H7 (cell line): ENCODE measurements around the gene ADGRL3. TPM values are rescaled to one million over a fixed set of nuclear protein-coding genes. Genes with fewer than 3 reads are reported as not detected.
A peak's percentile ranks its signal among the peaks of the same experiment; 100 is the strongest.

Experiments used
- DNase-seq: peaks from one replicate; pipeline ENCODE4 v3.0.0; 2012
- H3K27me3 ChIP-seq: 2 replicates; pipeline ENCODE4 v1.6.0; 2011; ENCODE audit warnings: mild to moderate bottlenecking, low read length; ENCODE audit not compliant: control insufficient read depth, insufficient read depth
- H3K36me3 ChIP-seq: replicated peaks from 2 replicates; pipeline ENCODE4 v1.5.1; 2011; ENCODE audit warnings: low read length; ENCODE audit not compliant: control insufficient read depth, insufficient read depth
- H3K4me3 ChIP-seq: 2 replicates; pipeline ENCODE4 v1.5.1; 2011; ENCODE audit warnings: low read depth, mild to moderate bottlenecking, control low read depth, low read length, moderate library complexity; ENCODE audit not compliant: insufficient read depth
- total RNA-seq: library from RNA; depleted of rRNA; stranded (reverse); fragments of >200 nt; shearing (Covaris generic); gene quantifications from 2 replicates; pipeline ENCODE4 v1.2.3, GENCODE V29; 2014

The ADGRL3 gene
- total RNA-seq, 1 experiment from 2014 or later, result 6.8 TPM

GRCh38 chr4:61772126-61772525 lies 572.0 kb downstream of the ADGRL3 start:
- Histone ChIP-seq H3K36me3 (no peaks in the 10 kb centered on the region), H3K4me3 (no peak overlapping the region), H3K27me3 (no peaks in the 10 kb centered on the region)
- DNase-seq, result no peak

- DNase-seq, result no peak
- no peaks in the 10 kb centered on the region for H3K27me3 ChIP-seq
- H3K36me3 ChIP-seq, result no peaks in the 10 kb centered on the region
- no peak overlapping the region for H3K4me3 ChIP-seq
Measured at GRCh38 chr4:61773655-61774245, 573.6 kb downstream of the ADGRL3 start.

GRCh38 chr4:61782133-61782532 lies 582.0 kb downstream of the ADGRL3 start:
- no peak overlapping the region for H3K4me3 ChIP-seq
- H3K36me3 ChIP-seq, result no peaks in the 10 kb centered on the region
- DNase-seq, result no peak
- no peaks in the 10 kb centered on the region for H3K27me3 ChIP-seq

- H3K27me3 ChIP-seq, result no peaks in the 10 kb centered on the region
- no peak for DNase-seq
- no peaks in the 10 kb centered on the region for H3K36me3 ChIP-seq
- H3K4me3 ChIP-seq, result no peak overlapping the region
Measured at GRCh38 chr4:61783050-61783449, 582.9 kb downstream of the ADGRL3 start.

- no peak for DNase-seq
- H3K4me3 ChIP-seq, result no peak overlapping the region
- no peaks in the 10 kb centered on the region for H3K27me3 ChIP-seq
- H3K36me3 ChIP-seq, result no peaks in the 10 kb centered on the region
Measured at GRCh38 chr4:61785761-61786160, 585.6 kb downstream of the ADGRL3 start.

- Histone ChIP-seq H3K27me3 (no peaks in the 10 kb centered on the region), H3K36me3 (no peaks in the 10 kb centered on the region), H3K4me3 (no peak overlapping the region)
- no peak for DNase-seq
Measured at GRCh38 chr4:61786211-61786610, 586.1 kb downstream of the ADGRL3 start.

GRCh38 chr4:61795998-61796397 lies 595.9 kb downstream of the ADGRL3 start:
- H3K4me3 ChIP-seq, result no peak overlapping the region
- peak; percentile 5 for DNase-seq
- H3K36me3 ChIP-seq, result no peaks in the 10 kb centered on the region
- H3K27me3 ChIP-seq, result no peaks in the 10 kb centered on the region

GRCh38 chr4:61799794-61800193 lies 599.7 kb downstream of the ADGRL3 start:
- Histone ChIP-seq H3K4me3 (no peak overlapping the region), H3K36me3 (no peaks in the 10 kb centered on the region), H3K27me3 (no peaks in the 10 kb centered on the region; the same call in 1 of the 2 replicates)
- DNase-seq, result no peak

GRCh38 chr4:61805227-61805626 lies 605.1 kb downstream of the ADGRL3 start:
- no peak for DNase-seq
- Histone ChIP-seq H3K27me3 (no peaks in the 10 kb centered on the region; the same call in 1 of the 2 replicates), H3K36me3 (no peaks in the 10 kb centered on the region), H3K4me3 (no peak overlapping the region)

GRCh38 chr4:61805979-61806378 lies 605.9 kb downstream of the ADGRL3 start:
- DNase-seq, result no peak
- no peaks in the 10 kb centered on the region; the same call in 1 of the 2 replicates for H3K27me3 ChIP-seq
- H3K4me3 ChIP-seq, result no peak overlapping the region
- H3K36me3 ChIP-seq, result no peaks in the 10 kb centered on the region

GRCh38 chr4:61812171-61812570 lies 612.0 kb downstream of the ADGRL3 start:
- Histone ChIP-seq H3K4me3 (no peak overlapping the region), H3K27me3 (no peaks in the 10 kb centered on the region), H3K36me3 (no peaks in the 10 kb centered on the region)
- DNase-seq, result no peak

GRCh38 chr4:61817071-61817470 lies 616.9 kb downstream of the ADGRL3 start:
- Histone ChIP-seq H3K36me3 (no peaks in the 10 kb centered on the region), H3K27me3 (no peaks in the 10 kb centered on the region), H3K4me3 (no peak overlapping the region)
- no peak for DNase-seq

- DNase-seq, result no peak
- no peaks in the 10 kb centered on the region for H3K36me3 ChIP-seq
- H3K27me3 ChIP-seq, result no peaks in the 10 kb centered on the region
- no peak overlapping the region for H3K4me3 ChIP-seq
Measured at GRCh38 chr4:61820136-61820535, 620.0 kb downstream of the ADGRL3 start.

GRCh38 chr4:61824454-61824853 lies 624.3 kb downstream of the ADGRL3 start:
- Histone ChIP-seq H3K4me3 (no peak overlapping the region), H3K27me3 (no peaks in the 10 kb centered on the region), H3K36me3 (no peaks in the 10 kb centered on the region)
- DNase-seq, result no peak

GRCh38 chr4:61827907-61828391 lies 627.8 kb downstream of the ADGRL3 start:
- H3K27me3 ChIP-seq, result no peaks in the 10 kb centered on the region
- no peak for DNase-seq
- H3K4me3 ChIP-seq, result no peak overlapping the region
- no peaks in the 10 kb centered on the region for H3K36me3 ChIP-seq

GRCh38 chr4:61828960-61829359 lies 628.8 kb downstream of the ADGRL3 start:
- DNase-seq, result no peak
- Histone ChIP-seq H3K4me3 (no peak overlapping the region), H3K36me3 (no peaks in the 10 kb centered on the region), H3K27me3 (no peaks in the 10 kb centered on the region)
